Osteoblast (primary cell): Measurements from ENCODE around the gene ANO1. TPM values are rescaled to one million over a fixed set of nuclear protein-coding genes. Genes with fewer than 3 reads are reported as not detected.

ENCODE experiments used
- DNase-seq: peaks from one replicate; pipeline ENCODE4 v3.0.0; 2011; ENCODE audit warnings: low spot score, mixed read lengths; ENCODE audit not compliant: insufficient read length; ENCODE audit errors: missing footprints
- H2AFZ ChIP-seq: 2 replicates; pipeline ENCODE4 v1.6.0; 2011; ENCODE audit warnings: mild to moderate bottlenecking, low read length
- H3K27ac ChIP-seq: 2 replicates; pipeline ENCODE4 v1.5.1; 2011; ENCODE audit warnings: mild to moderate bottlenecking, low read depth, low read length, moderate library complexity
- H3K27me3 ChIP-seq: 2 replicates; pipeline ENCODE4 v1.6.0; 2012; ENCODE audit warnings: mild to moderate bottlenecking, control low read depth, inconsistent platforms, low read length, moderate library complexity; ENCODE audit not compliant: insufficient read depth
- H3K36me3 ChIP-seq: 2 replicates; pipeline ENCODE4 v1.5.1; 2011; ENCODE audit warnings: mild to moderate bottlenecking, low read length, control low read depth, moderate library complexity; ENCODE audit not compliant: insufficient read depth
- H3K4me1 ChIP-seq: 2 replicates; pipeline ENCODE4 v1.5.1; 2011; ENCODE audit warnings: mild to moderate bottlenecking, low read length, control low read depth, moderate library complexity; ENCODE audit not compliant: insufficient read depth
- H3K4me2 ChIP-seq: 2 replicates; pipeline ENCODE4 v1.6.0; 2011; ENCODE audit warnings: mild to moderate bottlenecking, low read length; ENCODE audit not compliant: insufficient read depth
- H3K4me3 ChIP-seq: fragments of 200-600 bp; sonication (generic); 3 replicates; pipeline ENCODE4 v1.5.1; 2012; ENCODE audit warnings: mild to moderate bottlenecking, low read length, inconsistent platforms; ENCODE audit not compliant: insufficient read depth
- H3K79me2 ChIP-seq: 2 replicates; pipeline ENCODE4 v1.6.0; 2012; ENCODE audit warnings: mild to moderate bottlenecking, low read length, control low read depth, inconsistent platforms; ENCODE audit not compliant: insufficient read depth
- H3K9me3 ChIP-seq: 2 replicates; pipeline ENCODE4 v1.5.1; 2011; ENCODE audit warnings: low read depth, low read length, control low read depth
- H4K20me1 ChIP-seq: 2 replicates; pipeline ENCODE4 v1.6.0; 2012; ENCODE audit warnings: mild to moderate bottlenecking, low read length, control low read depth; ENCODE audit not compliant: insufficient read depth
- total RNA-seq: library from RNA; depleted of rRNA; stranded (reverse); fragments of >200 nt; gene quantifications from 2 replicates; pipeline ENCODE4 v1.2.3, GENCODE V29; 2012
- TF ChIP-seq, protein P1 (sequence below): IDR thresholded peaks from 2 replicates; pipeline ENCODE4 v1.5.1; 2011; ENCODE audit warnings: mild to moderate bottlenecking, low read depth, low read length, moderate library complexity; ENCODE audit errors: extremely low read depth

The ANO1 gene
- total RNA-seq, 1 donor: not detected

DNA sequence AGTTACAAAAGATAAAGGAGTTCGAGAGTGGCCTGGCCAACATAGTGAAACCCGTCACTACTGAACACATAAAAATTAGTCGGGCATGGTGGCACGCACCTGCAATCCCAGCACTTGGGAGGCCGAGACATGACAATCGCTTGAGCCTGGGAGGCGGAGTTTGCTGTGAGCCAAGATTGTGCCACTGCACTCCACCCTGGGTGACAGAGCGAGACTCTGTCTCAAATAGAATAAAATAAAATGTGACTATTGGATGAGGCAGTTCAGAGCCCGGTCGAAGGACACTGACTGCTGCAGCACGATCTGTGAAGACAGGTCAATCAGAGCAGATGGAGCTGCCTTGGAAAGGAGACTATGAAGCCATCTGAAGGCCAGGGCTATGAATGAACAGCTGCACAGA lies 37.7 kb upstream of the ANO1 start:
- Histone ChIP-seq H3K4me2 (no peak overlapping the region), H3K36me3 (no peaks in the 10 kb centered on the region), H4K20me1 (no peaks in the 10 kb centered on the region), H3K4me1 (no peaks in the 10 kb centered on the region), H3K9me3 (peaks cover 17% of the 10 kb centered on the region), H3K4me3 (no peak overlapping the region), H3K79me2 (no peaks in the 10 kb centered on the region), H3K27me3 (peaks cover 7% of the 10 kb centered on the region), H2AFZ (no peak overlapping the region), H3K27ac (no peak overlapping the region)
- DNase-seq: no peak
- TF ChIP-seq, protein P1, sequence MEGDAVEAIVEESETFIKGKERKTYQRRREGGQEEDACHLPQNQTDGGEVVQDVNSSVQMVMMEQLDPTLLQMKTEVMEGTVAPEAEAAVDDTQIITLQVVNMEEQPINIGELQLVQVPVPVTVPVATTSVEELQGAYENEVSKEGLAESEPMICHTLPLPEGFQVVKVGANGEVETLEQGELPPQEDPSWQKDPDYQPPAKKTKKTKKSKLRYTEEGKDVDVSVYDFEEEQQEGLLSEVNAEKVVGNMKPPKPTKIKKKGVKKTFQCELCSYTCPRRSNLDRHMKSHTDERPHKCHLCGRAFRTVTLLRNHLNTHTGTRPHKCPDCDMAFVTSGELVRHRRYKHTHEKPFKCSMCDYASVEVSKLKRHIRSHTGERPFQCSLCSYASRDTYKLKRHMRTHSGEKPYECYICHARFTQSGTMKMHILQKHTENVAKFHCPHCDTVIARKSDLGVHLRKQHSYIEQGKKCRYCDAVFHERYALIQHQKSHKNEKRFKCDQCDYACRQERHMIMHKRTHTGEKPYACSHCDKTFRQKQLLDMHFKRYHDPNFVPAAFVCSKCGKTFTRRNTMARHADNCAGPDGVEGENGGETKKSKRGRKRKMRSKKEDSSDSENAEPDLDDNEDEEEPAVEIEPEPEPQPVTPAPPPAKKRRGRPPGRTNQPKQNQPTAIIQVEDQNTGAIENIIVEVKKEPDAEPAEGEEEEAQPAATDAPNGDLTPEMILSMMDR: no peak

DNA sequence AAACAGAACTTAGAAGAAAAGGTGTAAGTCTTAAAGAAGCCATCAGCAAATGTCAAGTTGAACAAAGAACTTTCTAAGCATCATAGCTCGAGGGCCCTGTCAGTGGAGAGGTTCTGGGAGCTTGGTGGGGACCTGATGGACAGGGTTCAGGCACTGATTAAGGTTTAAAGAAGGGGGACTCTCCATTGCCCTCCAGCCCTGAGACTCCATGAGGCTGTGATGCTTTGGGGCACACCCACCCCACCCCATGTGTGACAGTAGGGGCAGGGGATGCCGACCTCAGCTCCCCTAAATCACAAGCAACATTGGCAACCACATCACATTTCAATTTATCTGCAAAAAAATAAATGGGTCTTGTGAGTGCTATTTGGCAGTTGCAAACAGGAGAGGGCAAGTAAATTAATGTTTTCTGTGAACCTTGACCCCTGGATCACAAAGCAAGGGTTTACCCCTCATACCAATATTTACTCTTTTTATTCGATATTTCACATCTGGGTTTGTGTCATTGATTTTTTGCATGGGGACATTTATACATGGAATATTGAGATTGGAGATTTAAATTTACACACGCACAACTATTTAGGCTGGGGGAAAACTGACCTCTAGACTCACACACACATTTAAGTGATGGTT lies 37.1 kb upstream of the ANO1 start:
- Histone ChIP-seq H4K20me1 (no peaks in the 10 kb centered on the region), H3K36me3 (no peaks in the 10 kb centered on the region), H3K79me2 (no peaks in the 10 kb centered on the region), H2AFZ (no peak overlapping the region), H3K4me3 (no peak overlapping the region), H3K4me2 (no peak overlapping the region), H3K4me1 (no peaks in the 10 kb centered on the region), H3K27ac (no peak overlapping the region), H3K9me3 (peaks cover 17% of the 10 kb centered on the region), H3K27me3 (peaks cover 7% of the 10 kb centered on the region)
- no peak for DNase-seq
- TF ChIP-seq, protein P1: no peak

DNA sequence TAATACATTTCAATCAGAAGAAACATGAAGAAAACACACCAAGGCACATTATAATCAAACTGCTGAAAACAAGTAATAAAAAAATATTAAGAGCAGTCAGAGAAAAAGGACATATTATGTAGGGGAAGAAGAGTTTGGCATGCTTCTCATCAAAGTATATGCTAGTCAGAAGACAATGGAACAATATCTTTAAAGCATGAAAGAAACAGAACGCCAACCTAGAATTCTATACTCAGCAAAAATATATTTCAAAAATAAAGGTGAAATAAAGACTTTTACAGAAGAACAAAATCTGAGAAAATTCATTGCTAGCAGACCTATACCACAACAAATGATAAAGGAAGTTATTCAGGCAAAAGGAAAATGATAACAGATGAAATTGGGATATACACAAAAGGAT lies 34.6 kb upstream of the ANO1 start:
- no peaks in the 10 kb centered on the region for H3K79me2 ChIP-seq
- no peak overlapping the region for H3K27ac ChIP-seq
- H3K4me1 ChIP-seq: no peaks in the 10 kb centered on the region
- H2AFZ ChIP-seq: no peak overlapping the region
- no peak overlapping the region for H3K4me2 ChIP-seq
- H3K36me3 ChIP-seq: no peaks in the 10 kb centered on the region
- H4K20me1 ChIP-seq: no peaks in the 10 kb centered on the region
- DNase-seq: no peak
- peaks cover 8% of the 10 kb centered on the region for H3K9me3 ChIP-seq
- no peak overlapping the region for H3K4me3 ChIP-seq
- TF ChIP-seq, protein P1: no peak
- peaks cover 14% of the 10 kb centered on the region for H3K27me3 ChIP-seq

DNA sequence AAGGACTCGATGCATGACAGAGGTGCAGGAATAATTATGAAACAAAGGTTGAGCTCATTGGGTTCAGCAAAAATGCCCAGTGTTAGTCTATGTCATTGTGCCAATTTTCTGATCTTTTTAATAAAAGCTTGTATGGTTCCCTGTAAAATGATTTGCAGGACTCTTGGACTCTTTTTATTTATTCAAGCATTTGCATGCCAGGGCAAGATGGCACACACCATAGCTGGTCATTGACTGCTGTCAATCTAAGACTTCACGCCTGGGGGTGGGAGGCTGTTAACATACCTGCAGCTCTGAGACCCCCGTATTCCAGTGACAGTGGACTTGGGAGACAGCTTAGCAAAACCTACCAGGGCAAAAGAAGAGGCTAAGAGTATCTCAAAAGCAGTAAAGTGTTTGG lies 32.0 kb upstream of the ANO1 start:
- TF ChIP-seq, protein P1: no peak
- H4K20me1 ChIP-seq: no peaks in the 10 kb centered on the region
- H3K27ac ChIP-seq: no peak overlapping the region
- H3K36me3 ChIP-seq: no peaks in the 10 kb centered on the region
- no peak overlapping the region for H3K4me2 ChIP-seq
- H2AFZ ChIP-seq: no peak overlapping the region
- H3K9me3 ChIP-seq: peaks cover 2% of the 10 kb centered on the region
- H3K4me3 ChIP-seq: no peak overlapping the region
- no peaks in the 10 kb centered on the region for H3K4me1 ChIP-seq
- H3K79me2 ChIP-seq: no peaks in the 10 kb centered on the region
- DNase-seq: no peak
- H3K27me3 ChIP-seq: peaks cover 28% of the 10 kb centered on the region
